ENCODE results near the gene LGALS9B. TPM values are rescaled to one million over a fixed set of nuclear protein-coding genes. Genes with fewer than 3 reads are reported as not detected.
"Not testable (repeated sequence)": the region's sequence is repeated elsewhere in the genome, so short reads cannot be mapped to it uniquely, and the experiment has no call there.

Gene LGALS9B
- total RNA-seq, 1 donor from 2014 or later, result 4.7 TPM

GRCh38 chr17:20466999-20467398 lies 340 bp downstream of the LGALS9B start:
- not testable (repeated sequence) for DNase-seq

GRCh38 chr17:20466553-20466952 lies 786 bp downstream of the LGALS9B start:
- DNase-seq, result not testable (repeated sequence)

GRCh38 chr17:20465535-20465934 lies 1.8 kb downstream of the LGALS9B start:
- DNase-seq, result peak; percentile 4

GRCh38 chr17:20464854-20465414 lies 2.4 kb downstream of the LGALS9B start:
- DNase-seq, result not testable (repeated sequence)

- DNase-seq, result not testable (repeated sequence)
These were observed 5.2 kb downstream of the LGALS9B start for GRCh38 chr17:20462158-20462557.

GRCh38 chr17:20457848-20458381 lies 9.4 kb downstream of the LGALS9B start:
- not testable (repeated sequence) for DNase-seq

- DNase-seq, result not testable (repeated sequence)
These were observed 12.2 kb downstream of the LGALS9B start for GRCh38 chr17:20455106-20455505.

GRCh38 chr17:20453820-20454434 lies 13.4 kb downstream of the LGALS9B start:
- not testable (repeated sequence) for DNase-seq

- not testable (repeated sequence) for DNase-seq
These were observed 16.5 kb downstream of the LGALS9B start for GRCh38 chr17:20450852-20451251.

- DNase-seq, result not testable (repeated sequence)
These were observed 19.6 kb downstream of the LGALS9B start for GRCh38 chr17:20447534-20448321.

GRCh38 chr17:20446895-20447294 lies 20.4 kb downstream of the LGALS9B start:
- DNase-seq, result not testable (repeated sequence)

- DNase-seq, result not testable (repeated sequence)
These were observed 22.6 kb downstream of the LGALS9B start for GRCh38 chr17:20444581-20445236.

GRCh38 chr17:20444173-20444572 lies 23.2 kb downstream of the LGALS9B start:
- DNase-seq, result not testable (repeated sequence)

- DNase-seq, result not testable (repeated sequence)
These were observed 23.7 kb downstream of the LGALS9B start for GRCh38 chr17:20443632-20444031.

GRCh38 chr17:20440665-20441064 lies 26.7 kb downstream of the LGALS9B start:
- not testable (repeated sequence) for DNase-seq

- not testable (repeated sequence) for DNase-seq
These were observed 32.2 kb downstream of the LGALS9B start for GRCh38 chr17:20435166-20435565.

- not testable (repeated sequence) for DNase-seq
These were observed 34.0 kb downstream of the LGALS9B start for GRCh38 chr17:20433382-20433781.

GRCh38 chr17:20427264-20427663 lies 40.1 kb downstream of the LGALS9B start:
- DNase-seq, result not testable (repeated sequence)

GRCh38 chr17:20422826-20423225 lies 44.5 kb downstream of the LGALS9B start:
- not testable (repeated sequence) for DNase-seq

- not testable (repeated sequence) for DNase-seq
These were observed 48.5 kb downstream of the LGALS9B start for GRCh38 chr17:20418838-20419237.

- DNase-seq, result not testable (repeated sequence)
These were observed 49.8 kb downstream of the LGALS9B start for GRCh38 chr17:20417492-20418080.

Data from tongue (tissue), 2 donors.